HG02571 (cell line): ENCODE measurements around the gene KRT79.

Experiments
- ATAC-seq: cut with Tn5 transposase; IDR thresholded peaks from one replicate; pipeline ENCODE4 v1.9.1; 2021; ENCODE audit warnings: mild to moderate bottlenecking, moderate library complexity; ENCODE audit not compliant: unreplicated experiment

KRT79 gene

GRCh38 chr12:52792185-52793029, 41.7 kb downstream of the KRT79 start:
- no peak for ATAC-seq

GRCh38 chr12:52791271-52792184, 42.6 kb downstream of the KRT79 start:
- no peak for ATAC-seq

GRCh38 chr12:52790427-52791270, 43.5 kb downstream of the KRT79 start:
- no peak for ATAC-seq

- ATAC-seq = no peak
These were observed 44.3 kb downstream of the KRT79 start for GRCh38 chr12:52789637-52790426.

GRCh38 chr12:52788876-52789636, 45.1 kb downstream of the KRT79 start:
- ATAC-seq = no peak

- ATAC-seq = no peak
These were observed 45.8 kb downstream of the KRT79 start for GRCh38 chr12:52788192-52788875.

- ATAC-seq = no peak
These were observed 46.6 kb downstream of the KRT79 start for GRCh38 chr12:52787324-52788191.

GRCh38 chr12:52784909-52785308, 49.2 kb downstream of the KRT79 start:
- ATAC-seq = no peak

GRCh38 chr12:52783563-52784316, 50.4 kb downstream of the KRT79 start:
- no peak for ATAC-seq

- no peak for ATAC-seq
These were observed 51.6 kb downstream of the KRT79 start for GRCh38 chr12:52782502-52782901.

GRCh38 chr12:52781399-52782082, 52.6 kb downstream of the KRT79 start:
- ATAC-seq = no peak

- ATAC-seq = no peak
These were observed 54.2 kb downstream of the KRT79 start for GRCh38 chr12:52779914-52780313.

- ATAC-seq = no peak
These were observed 55.3 kb downstream of the KRT79 start for GRCh38 chr12:52778833-52779232.

- no peak for ATAC-seq
These were observed 56.5 kb downstream of the KRT79 start for GRCh38 chr12:52777566-52777965.

- ATAC-seq = no peak
These were observed 57.2 kb downstream of the KRT79 start, which contains the start of gene KRT76 for GRCh38 chr12:52776913-52777395. KRT76 (minus strand) TSS chr12:52777345; CDS start chr12:52777291, 54 bp downstream.

GRCh38 chr12:52776435-52776834, 57.7 kb downstream of the KRT79 start:
- ATAC-seq = no peak
